H1 (cell line): ENCODE measurements around the gene THEM5. TPM values are rescaled to one million over a fixed set of nuclear protein-coding genes. Genes with fewer than 3 reads are reported as not detected.

Source experiments
- CTCF ChIA-PET: fragments of 300-600 bp; sonication (Branson Sonifier 250); formaldehyde crosslinking; loops from one replicate; lab custom pipeline; 2021; ENCODE audit not compliant: partially characterized antibody; lab: Charles Lee
- POLR2A ChIA-PET: fragments of 300-600 bp; sonication (Branson Sonifier 250); formaldehyde crosslinking; loops from one replicate; lab custom pipeline; 2021; ENCODE audit warnings: inconsistent platforms; ENCODE audit not compliant: partially characterized antibody; lab: Charles Lee
- DNase-seq, 2 experiments: peaks; one replicate each; pipeline versions ENCODE4 v3.0.0 to v3.0.0-alpha.2; 2010 to 2022; ENCODE audit warnings: low spot score in 2 of 2, low read depth in 1 of 2, mixed read lengths in 1 of 2
- FAIRE-seq: peaks from 2 replicates; lab custom pipeline; 2011; peaks lifted over from hg19 to GRCh38; lab: Jason Lieb, UNC
- H2AFZ ChIP-seq: 2 replicates; pipeline ENCODE4 v1.8.1; 2012; ENCODE audit warnings: low read length, inconsistent platforms
- H2AK5ac ChIP-seq: 2 replicates; pipeline ENCODE4 v1.6.1; 2013; ENCODE audit warnings: low read depth, low read length
- H2BK120ac ChIP-seq: replicated peaks from 2 replicates; pipeline ENCODE3; 2013; ENCODE audit warnings: low read depth, low read length, inconsistent platforms
- H2BK12ac ChIP-seq: 2 replicates; pipeline ENCODE4 v1.6.1; 2013; ENCODE audit warnings: low read depth, low read length
- H2BK15ac ChIP-seq: 2 replicates; pipeline ENCODE4 v1.6.1; 2013; ENCODE audit warnings: low read length
- H2BK20ac ChIP-seq: 2 replicates; pipeline ENCODE4 v1.6.1; 2013; ENCODE audit warnings: low read length
- H2BK5ac ChIP-seq: 2 replicates; pipeline ENCODE4 v1.6.1; 2013; ENCODE audit warnings: low read depth, low read length
- H3K14ac ChIP-seq: 2 replicates; pipeline ENCODE4 v1.6.1; 2013; ENCODE audit warnings: inconsistent platforms; ENCODE audit not compliant: insufficient read length
- H3K18ac ChIP-seq: 2 replicates; pipeline ENCODE4 v1.6.1; 2013; ENCODE audit warnings: low read length; ENCODE audit errors: extremely low read depth
- H3K23ac ChIP-seq: 2 replicates; pipeline ENCODE4 v1.6.1; 2013; ENCODE audit warnings: inconsistent platforms; ENCODE audit not compliant: insufficient read length
- H3K23me2 ChIP-seq: 2 replicates; pipeline ENCODE4 v1.6.1; 2013; ENCODE audit warnings: low read depth, low read length
- H3K27ac ChIP-seq: 2 replicates; pipeline ENCODE4 v1.6.1; 2011; ENCODE audit warnings: low read depth, low read length, inconsistent platforms
- H3K27me3 ChIP-seq, 4 experiments: replicated peaks in 1 of 4; 1 replicate in 1 of 4; 2 replicates in 3 of 4; pipeline versions ENCODE4 v1.6.1 to v1.8.1; 2011 to 2013; ENCODE audit warnings: low read length in 3 of 4, mild to moderate bottlenecking in 3 of 4, inconsistent platforms in 2 of 4, mixed read lengths in 2 of 4, moderate library complexity in 1 of 4; ENCODE audit not compliant: control insufficient read depth in 3 of 4, insufficient read depth in 3 of 4; ENCODE audit errors: extremely low read depth in 1 of 4
- H3K36me3 ChIP-seq, 4 experiments: 2 replicates each; pipeline versions ENCODE4 v1.6.1 to v1.8.1; 2011 to 2013; ENCODE audit warnings: mild to moderate bottlenecking in 4 of 4, low read length in 3 of 4, moderate library complexity in 2 of 4, control low read depth in 1 of 4, inconsistent platforms in 1 of 4; ENCODE audit not compliant: insufficient read depth in 4 of 4, control insufficient read depth in 2 of 4
- H3K4ac ChIP-seq: replicated peaks from 2 replicates; pipeline ENCODE3; 2013; ENCODE audit warnings: low read length, low read depth, mixed read lengths, inconsistent platforms; ENCODE audit not compliant: insufficient read length
- H3K4me1 ChIP-seq, 4 experiments: replicated peaks in 1 of 4; 1 replicate in 1 of 4; 2 replicates in 3 of 4; pipeline versions ENCODE4 v1.6.1 to v1.8.1; 2011 to 2013; ENCODE audit warnings: low read length in 3 of 4, inconsistent platforms in 2 of 4, mixed read lengths in 1 of 4; ENCODE audit not compliant: insufficient read depth in 4 of 4, control insufficient read depth in 3 of 4
- H3K4me2 ChIP-seq, 2 experiments: 2 replicates each; pipeline versions ENCODE4 v1.6.1 to v1.8.1; 2011 to 2013; ENCODE audit warnings: low read depth in 2 of 2, low read length in 2 of 2, control low read depth in 1 of 2, inconsistent platforms in 1 of 2, mild to moderate bottlenecking in 1 of 2; ENCODE audit not compliant: insufficient read depth in 1 of 2
- H3K4me3 ChIP-seq, 4 experiments: fragments of 200-600, 300-600 bp in 1 of 4; sonication (generic), shearing (Covaris generic), sonication (Bioruptor Twin) in 1 of 4; 2 replicates each; pipeline versions ENCODE4 v1.5.1 to v1.8.1; 2011 to 2016; ENCODE audit warnings: low read length in 4 of 4, low read depth in 3 of 4, control low read depth in 2 of 4, inconsistent platforms in 2 of 4, mild to moderate bottlenecking in 2 of 4, mixed read lengths in 1 of 4, moderate library complexity in 1 of 4; ENCODE audit not compliant: insufficient read depth in 2 of 4; ENCODE audit errors: extremely low read depth in 1 of 4
- H3K56ac ChIP-seq: replicated peaks from 2 replicates; pipeline ENCODE3; 2013; ENCODE audit warnings: low read depth, mild to moderate bottlenecking, mixed read lengths, low read length, inconsistent platforms; ENCODE audit not compliant: insufficient read length
- H3K79me1 ChIP-seq: 2 replicates; pipeline ENCODE4 v1.6.1; 2013; ENCODE audit warnings: low read depth, low read length, control low read depth
- H3K79me2 ChIP-seq, 2 experiments: 2 replicates each; pipeline versions ENCODE4 v1.6.1 to v1.8.1; 2012 to 2013; ENCODE audit warnings: low read length in 2 of 2, mild to moderate bottlenecking in 2 of 2, inconsistent platforms in 1 of 2; ENCODE audit not compliant: insufficient read depth in 2 of 2, control insufficient read depth in 1 of 2
- H3K9ac ChIP-seq, 4 experiments: replicated peaks in 1 of 4; 1 replicate in 1 of 4; 2 replicates in 3 of 4; pipeline versions ENCODE4 v1.6.1 to v1.8.1; 2011 to 2013; ENCODE audit warnings: low read depth in 3 of 4, low read length in 3 of 4, control low read depth in 2 of 4, mild to moderate bottlenecking in 2 of 4, moderate library complexity in 2 of 4, inconsistent platforms in 1 of 4; ENCODE audit errors: extremely low read depth in 1 of 4
- H3K9me3 ChIP-seq, 2 experiments: 2 replicates each; pipeline versions ENCODE4 v1.6.1 to v1.8.1; 2012 to 2013; ENCODE audit warnings: mild to moderate bottlenecking in 2 of 2, moderate library complexity in 2 of 2, control low read depth in 1 of 2, inconsistent platforms in 1 of 2, low read depth in 1 of 2, low read length in 1 of 2, mixed read lengths in 1 of 2; ENCODE audit not compliant: insufficient read depth in 2 of 2
- H4K20me1 ChIP-seq, 2 experiments: replicated peaks in 1 of 2; 2 replicates each; pipeline versions ENCODE3 to v1.8.1; 2011 to 2013; ENCODE audit warnings: inconsistent platforms in 2 of 2, low read length in 2 of 2, mild to moderate bottlenecking in 1 of 2; ENCODE audit not compliant: insufficient read depth in 2 of 2, control insufficient read depth in 1 of 2
- H4K5ac ChIP-seq: 2 replicates; pipeline ENCODE4 v1.6.1; 2013; ENCODE audit warnings: low read length, low read depth, mixed read lengths, inconsistent platforms; ENCODE audit not compliant: insufficient read length
- H4K8ac ChIP-seq: 2 replicates; pipeline ENCODE4 v1.8.0; 2013; ENCODE audit warnings: mild to moderate bottlenecking, moderate library complexity, low read length, inconsistent platforms; ENCODE audit not compliant: insufficient read depth; ENCODE audit errors: extremely low read depth
- H4K91ac ChIP-seq: replicated peaks from 2 replicates; pipeline ENCODE3; 2013; ENCODE audit warnings: low read length, mixed read lengths, inconsistent platforms; ENCODE audit not compliant: insufficient read length
- BCL11A ChIP-seq, 2 experiments: IDR thresholded peaks; one replicate each; pipeline ENCODE4 v1.6.1; 2011; ENCODE audit warnings: low read depth in 2 of 2, low read length in 2 of 2, mild to moderate bottlenecking in 2 of 2
- EP300 ChIP-seq, 2 experiments: IDR thresholded peaks; 1 replicate in 1 of 2; 2 replicates in 1 of 2; pipeline ENCODE4 v1.6.1; 2011 to 2012; ENCODE audit warnings: low read depth in 2 of 2, low read length in 2 of 2, mild to moderate bottlenecking in 2 of 2, borderline replicate concordance in 1 of 2, inconsistent platforms in 1 of 2, moderate library complexity in 1 of 2
- FOSL1 ChIP-seq: IDR thresholded peaks from 2 replicates; pipeline ENCODE4 v1.6.1; 2011; ENCODE audit warnings: mild to moderate bottlenecking, low read depth, low read length, moderate library complexity; ENCODE audit not compliant: insufficient read depth
- JUN ChIP-seq: IDR thresholded peaks from 2 replicates; pipeline ENCODE4 v1.6.1; 2011; ENCODE audit warnings: low read depth, mild to moderate bottlenecking, improper control_type of control experiment, low read length
- JUND ChIP-seq: IDR thresholded peaks from 2 replicates; pipeline ENCODE4 v1.6.1; 2011; ENCODE audit warnings: mild to moderate bottlenecking, improper control_type of control experiment, low read length
- NRF1 ChIP-seq: IDR thresholded peaks from 2 replicates; pipeline ENCODE4 v1.6.1; 2011; ENCODE audit warnings: mild to moderate bottlenecking, low read depth, low read length, improper control_type of control experiment
- RFX5 ChIP-seq: IDR thresholded peaks from 2 replicates; pipeline ENCODE4 v1.6.1; 2011; ENCODE audit warnings: low read depth, low read length, improper control_type of control experiment, borderline replicate concordance
- RXRA ChIP-seq: IDR thresholded peaks from 2 replicates; pipeline ENCODE4 v1.6.1; 2011; ENCODE audit warnings: low read depth, mild to moderate bottlenecking, low read length, moderate library complexity; ENCODE audit not compliant: insufficient read depth
- SRF ChIP-seq: IDR thresholded peaks from 2 replicates; pipeline ENCODE4 v1.6.1; 2011; ENCODE audit warnings: mild to moderate bottlenecking, low read depth, low read length, moderate library complexity
- TAF1 ChIP-seq: IDR thresholded peaks from 2 replicates; pipeline ENCODE4 v1.6.1; 2011; ENCODE audit warnings: mild to moderate bottlenecking, low read depth, low read length
- TEAD4 ChIP-seq: IDR thresholded peaks from 2 replicates; pipeline ENCODE4 v1.6.1; 2012; ENCODE audit warnings: low read depth, low read length, inconsistent platforms, mixed read lengths
- ZNF274 ChIP-seq: IDR thresholded peaks from 2 replicates; pipeline ENCODE4 v1.7.0; 2012; ENCODE audit warnings: low read length, borderline replicate concordance; ENCODE audit errors: extremely low read depth
- WGBS, 2 experiments: shearing (Covaris generic) in 1 of 2; methylation state at CpG; one replicate each; pipeline versions ENCODE4 v1.1.6 to v1.1.7; 2013 to 2015; ENCODE audit warnings: low lambda C conversion rate in 2 of 2, mixed read lengths in 2 of 2, inconsistent platforms in 1 of 2, low coverage in 1 of 2, missing lambda C conversion rate in 1 of 2; ENCODE audit not compliant: insufficient replicate concordance in 2 of 2, insufficient coverage in 1 of 2, insufficient read length in 1 of 2; ENCODE audit errors: extremely low coverage in 1 of 2, missing lambda C conversion rate in 1 of 2; 5-methylcytosine and 5-hydroxymethylcytosine counted together
- polyA plus RNA-seq, 7 experiments: library from polyadenylated mRNA; depleted of rRNA in 3 of 7; stranded (reverse) in 5 of 7; unstranded in 2 of 7; fragments of >200 nt in 5 of 7; fragments of 200-250 nt in 2 of 7; gene quantifications; 1 replicate in 5 of 7; 2 replicates in 1 of 7; 4 replicates in 1 of 7; pipeline versions ENCODE4 v1.2.1 to v1.2.3, GENCODE V29; 2011 to 2013; ENCODE audit warnings: missing spikeins in 2 of 7, mixed read lengths in 2 of 7
- total RNA-seq: library from RNA; stranded (reverse); fragmentation: NEBNext Ultra II Directional; extraction: Animal tissue kit (Norgen Biotek cat#: 25700); gene quantifications from 2 replicates; pipeline ENCODE4 v1.2.1, GENCODE V29; 2021
- TF ChIP-seq, protein P1 (sequence below): IDR thresholded peaks from 2 replicates; pipeline ENCODE4 v1.6.1; 2012; ENCODE audit warnings: low read length, inconsistent platforms

The THEM5 gene
- total and polyA plus RNA-seq, 2 of the 8 experiments (the other 6 are each of a cell fraction or from before 2014, with no cell fraction given): not detected

DNA sequence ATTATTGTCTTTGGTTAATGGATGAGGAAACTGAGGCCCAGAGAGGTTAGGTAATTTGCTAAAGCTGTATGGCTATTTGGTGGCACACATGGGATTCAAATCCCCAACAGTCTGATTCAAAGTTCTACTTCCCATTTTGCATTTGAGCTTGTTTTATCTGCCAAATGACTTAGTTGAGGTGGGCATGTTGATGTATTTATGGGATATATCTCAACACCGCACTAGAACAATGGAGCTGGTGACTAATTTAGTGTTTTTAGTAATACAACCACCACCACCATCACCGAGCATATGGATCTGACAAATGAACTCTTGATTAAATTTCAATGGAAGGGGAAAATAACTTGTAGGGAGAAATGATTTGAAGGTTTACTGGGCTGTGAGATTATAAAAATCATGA, 29.0 kb upstream of the THEM5 start:
- POLR2A ChIA-PET: interaction anchor here (0.9 to 1.1 kb wide), 3 partner anchors 16 to 71 kb away, joined by 3 to 6 read pairs (median 3); no protein-coding TSS in a partner anchor
- Histone ChIP-seq H3K9me3 (0 out of 4 replicates have a peak, but pooled peaks cover 0 to 5% of the 10 kb centered on the region in 2 experiments), H2BK120ac (no peak overlapping the region), H3K4ac (no peak overlapping the region), H3K4me1 (no peaks in the 10 kb centered on the region), H3K23ac (no peak overlapping the region), H3K23me2 (no peaks in the 10 kb centered on the region), H3K18ac (no peak overlapping the region), H2BK12ac (no peak overlapping the region), H3K36me3 (peaks cover 0 to 4% (median 0%) of the 10 kb centered on the region in 4 experiments; a peak in 1 of 8 replicates), H4K8ac (no peak overlapping the region), H2BK20ac (no peak overlapping the region), H3K79me1 (no peaks in the 10 kb centered on the region), H3K14ac (no peak overlapping the region), H3K4me2 (no peak overlapping the region), H3K9ac (no peak overlapping the region), H4K91ac (no peak overlapping the region), H2BK5ac (no peak overlapping the region), H3K79me2 (no peaks in the 10 kb centered on the region), H3K27ac (no peak overlapping the region), H3K27me3 (no peaks in the 10 kb centered on the region), H2AFZ (no peak overlapping the region), H4K20me1 (no peaks in the 10 kb centered on the region), H2BK15ac (no peak overlapping the region), H3K56ac (no peak overlapping the region), H2AK5ac (no peak overlapping the region), H4K5ac (no peak overlapping the region), H3K4me3 (no peak overlapping the region)
- WGBS, 2 experiments: 87% methylated on average over 2 of the region's 2 CpGs; no CpG with 5 or more reads in 1 of the 2 experiments
- CTCF ChIA-PET: interaction anchor here (0.6 to 3.4 kb wide), 13 partner anchors 10 to 1174 kb away, joined by 3 to 12 read pairs (median 4); partner anchors contain the start of gene THEM4
- FAIRE-seq: no peak
- DNase-seq: no peak
- TF ChIP-seq SRF: no peak
- no peak for TF ChIP-seq TEAD4
- no peak for TF ChIP-seq TAF1
- TF ChIP-seq, protein P1, sequence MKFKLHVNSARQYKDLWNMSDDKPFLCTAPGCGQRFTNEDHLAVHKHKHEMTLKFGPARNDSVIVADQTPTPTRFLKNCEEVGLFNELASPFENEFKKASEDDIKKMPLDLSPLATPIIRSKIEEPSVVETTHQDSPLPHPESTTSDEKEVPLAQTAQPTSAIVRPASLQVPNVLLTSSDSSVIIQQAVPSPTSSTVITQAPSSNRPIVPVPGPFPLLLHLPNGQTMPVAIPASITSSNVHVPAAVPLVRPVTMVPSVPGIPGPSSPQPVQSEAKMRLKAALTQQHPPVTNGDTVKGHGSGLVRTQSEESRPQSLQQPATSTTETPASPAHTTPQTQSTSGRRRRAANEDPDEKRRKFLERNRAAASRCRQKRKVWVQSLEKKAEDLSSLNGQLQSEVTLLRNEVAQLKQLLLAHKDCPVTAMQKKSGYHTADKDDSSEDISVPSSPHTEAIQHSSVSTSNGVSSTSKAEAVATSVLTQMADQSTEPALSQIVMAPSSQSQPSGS: no peak
- no peak for TF ChIP-seq EP300 (IDR thresholded peaks at IDR 0.05; ENCODE audit: borderline replicate concordance in 1 of 2, low read depth in 2 of 2, low read length in 2 of 2)
- TF ChIP-seq BCL11A (IDR thresholded peaks at IDR 0.05; ENCODE audit: low read depth in 2 of 2, low read length in 2 of 2): no peak
- no peak for TF ChIP-seq ZNF274
- no peak for TF ChIP-seq JUND
- no peak for TF ChIP-seq NRF1
- no peak for TF ChIP-seq RFX5
- TF ChIP-seq FOSL1: no peak
- TF ChIP-seq JUN: no peak
- TF ChIP-seq RXRA: no peak
